ENCODE measurements around the gene TMEM150B. TPM values are rescaled to one million over a fixed set of nuclear protein-coding genes. Genes with fewer than 3 reads are reported as not detected.

TMEM150B gene
- total RNA-seq, 1 donor from 2014 or later = not detected

- DNase-seq (ENCODE audit: low spot score) = no peak
- Mint-ChIP-seq H3K9me3 (ENCODE audit: low read depth) (no peaks in the 10 kb centered on the region), H3K4me1 (ENCODE audit: low read depth) (peaks cover 21% of the 10 kb centered on the region), H3K27me3 (ENCODE audit: low read depth) (no peaks in the 10 kb centered on the region), H3K27ac (ENCODE audit: unreplicated experiment) (no peak overlapping the region), H3K36me3 (ENCODE audit: low read depth) (peaks cover 9% of the 10 kb centered on the region), H3K4me3 (ENCODE audit: unreplicated experiment) (no peak overlapping the region)
- no peak for TF ChIP-seq CTCF (IDR thresholded peaks at IDR 0.05)
Observed at GRCh38 chr19:55277494-55277893, 47.6 kb downstream of the TMEM150B start.

- no peak overlapping the region for H3K27ac Mint-ChIP-seq (ENCODE audit: unreplicated experiment)
- H3K4me3 Mint-ChIP-seq (ENCODE audit: unreplicated experiment) = no peak overlapping the region
Observed at GRCh38 chr19:55276720-55277430, 48.3 kb downstream of the TMEM150B start.

DNA sequence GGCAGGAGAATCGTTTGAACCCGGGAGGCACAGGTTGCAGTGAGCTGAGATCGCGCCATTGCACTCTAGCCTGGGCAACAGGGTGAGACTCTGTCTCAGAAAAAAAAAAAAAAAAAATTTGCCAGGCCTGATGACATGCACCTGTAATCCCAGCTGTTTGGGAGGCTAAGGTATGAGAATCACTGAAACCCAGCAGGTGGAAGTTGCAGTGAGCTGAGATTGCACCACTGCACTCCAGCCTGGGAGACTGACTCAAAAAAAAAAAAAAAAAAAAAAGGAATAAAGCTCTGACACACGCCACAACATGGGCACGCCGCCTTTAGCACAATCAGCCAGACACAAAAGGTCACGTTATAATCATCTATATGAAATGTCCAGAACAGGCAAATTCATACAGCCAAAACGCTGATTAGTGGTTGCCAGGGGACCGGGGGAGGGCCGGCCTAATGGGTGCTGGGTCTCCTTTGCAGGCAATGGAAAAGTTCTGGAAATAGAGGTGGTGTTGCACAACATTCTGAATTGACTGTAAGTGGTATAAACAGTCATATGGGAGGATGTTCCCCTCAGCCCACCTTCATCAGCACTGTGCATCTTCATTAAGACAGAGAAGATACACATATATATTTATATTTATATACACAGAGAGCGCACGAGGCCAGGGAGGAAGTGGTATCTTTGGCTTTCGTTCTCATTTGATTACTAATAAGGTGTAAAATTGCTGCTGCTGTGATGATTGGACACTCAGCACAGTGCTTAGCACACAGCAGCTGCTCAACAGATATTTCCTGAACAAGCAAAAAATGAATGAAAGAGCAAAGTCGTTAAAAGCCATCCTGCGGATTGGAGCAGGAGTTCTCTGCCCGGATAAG, 49.1 kb downstream of the TMEM150B start:
- no peak overlapping the region for H3K27ac Mint-ChIP-seq (ENCODE audit: unreplicated experiment)
- no peak for DNase-seq (ENCODE audit: low spot score)
- no peaks in the 10 kb centered on the region for H3K9me3 Mint-ChIP-seq (ENCODE audit: low read depth)
- H3K4me1 Mint-ChIP-seq (ENCODE audit: low read depth) = peaks cover 17% of the 10 kb centered on the region
- peaks cover 15% of the 10 kb centered on the region for H3K36me3 Mint-ChIP-seq (ENCODE audit: low read depth)
- H3K4me3 Mint-ChIP-seq (ENCODE audit: unreplicated experiment) = no peak overlapping the region
- H3K27me3 Mint-ChIP-seq (ENCODE audit: low read depth) = no peaks in the 10 kb centered on the region
- TF ChIP-seq CTCF (IDR thresholded peaks at IDR 0.05) = no peak

More at GRCh38 chr19:55276720-55277430, 48.3 kb downstream of the TMEM150B start:
- DNase-seq (ENCODE audit: low spot score) = no peak
- Mint-ChIP-seq H3K27me3 (ENCODE audit: low read depth) (no peaks in the 10 kb centered on the region), H3K9me3 (ENCODE audit: low read depth) (no peaks in the 10 kb centered on the region), H3K4me1 (ENCODE audit: low read depth) (peaks cover 21% of the 10 kb centered on the region), H3K36me3 (ENCODE audit: low read depth) (peaks cover 14% of the 10 kb centered on the region)
- no peak for TF ChIP-seq CTCF (IDR thresholded peaks at IDR 0.05)

GRCh38 chr19:55273978-55274707, 51.0 kb downstream of the TMEM150B start:
- peaks cover 15% of the 10 kb centered on the region for H3K36me3 Mint-ChIP-seq (ENCODE audit: low read depth)
- H3K27ac Mint-ChIP-seq (ENCODE audit: unreplicated experiment) = no peak overlapping the region
- no peak for DNase-seq (ENCODE audit: low spot score)
- H3K4me1 Mint-ChIP-seq (ENCODE audit: low read depth) = peaks cover 2% of the 10 kb centered on the region
- no peaks in the 10 kb centered on the region for H3K27me3 Mint-ChIP-seq (ENCODE audit: low read depth)
- H3K4me3 Mint-ChIP-seq (ENCODE audit: unreplicated experiment) = no peak overlapping the region
- TF ChIP-seq CTCF (IDR thresholded peaks at IDR 0.05) = no peak
- H3K9me3 Mint-ChIP-seq (ENCODE audit: low read depth) = no peaks in the 10 kb centered on the region

GRCh38 chr19:55272142-55272541, 53.0 kb downstream of the TMEM150B start:
- H3K27ac Mint-ChIP-seq (ENCODE audit: unreplicated experiment) = no peak overlapping the region
- no peaks in the 10 kb centered on the region for H3K27me3 Mint-ChIP-seq (ENCODE audit: low read depth)
- peaks cover 14% of the 10 kb centered on the region for H3K36me3 Mint-ChIP-seq (ENCODE audit: low read depth)
- no peaks in the 10 kb centered on the region for H3K9me3 Mint-ChIP-seq (ENCODE audit: low read depth)
- no peak for DNase-seq (ENCODE audit: low spot score)
- H3K4me1 Mint-ChIP-seq (ENCODE audit: low read depth) = no peaks in the 10 kb centered on the region
- no peak for TF ChIP-seq CTCF (IDR thresholded peaks at IDR 0.05)
- no peak overlapping the region for H3K4me3 Mint-ChIP-seq (ENCODE audit: unreplicated experiment)
